SJSA1 (cell line): Measurements from ENCODE around the gene MICOS13. TPM values are rescaled to one million over a fixed set of nuclear protein-coding genes. Genes with fewer than 3 reads are reported as not detected.
A peak's percentile ranks its signal among the peaks of the same experiment; 100 is the strongest.

Source experiments
- DNase-seq, 2 experiments: peaks; one replicate each; pipeline ENCODE4 v3.0.0-alpha.2; 2015 to 2020; ENCODE audit warnings: low spot score in 2 of 2, low read depth in 1 of 2
- H3K27ac ChIP-seq: fragments of 250-450 bp; sonication (Bioruptor Pico); 2 replicates; pipeline ENCODE4 v1.5.1; 2020; ENCODE audit warnings: mild to moderate bottlenecking, moderate library complexity
- H3K27me3 ChIP-seq: fragments of 250-450 bp; sonication (Bioruptor Pico); replicated peaks from 2 replicates; pipeline ENCODE4 v1.5.1; 2020; ENCODE audit warnings: mild to moderate bottlenecking, moderate library complexity
- H3K36me3 ChIP-seq: fragments of 250-450 bp; sonication (Bioruptor Pico); 2 replicates; pipeline ENCODE4 v1.5.1; 2020; ENCODE audit warnings: mild to moderate bottlenecking
- H3K4me1 ChIP-seq: fragments of 250-450 bp; sonication (Bioruptor Pico); replicated peaks from 2 replicates; pipeline ENCODE4 v1.6.1; 2021; ENCODE audit warnings: mild to moderate bottlenecking
- H3K4me3 ChIP-seq: fragments of 250-450 bp; sonication (Bioruptor Pico); 2 replicates; pipeline ENCODE4 v1.5.1; 2020; ENCODE audit warnings: mild to moderate bottlenecking
- H3K9me3 ChIP-seq: fragments of 250-450 bp; sonication (Bioruptor Pico); replicated peaks from 2 replicates; pipeline ENCODE4 v1.5.1; 2020; ENCODE audit warnings: mild to moderate bottlenecking
- total RNA-seq: library from RNA; depleted of rRNA; stranded (reverse); fragments of >200 nt; shearing (Covaris generic); gene quantifications from 2 replicates; pipeline ENCODE4 v1.2.3, GENCODE V29; 2014

Gene MICOS13
- total RNA-seq, 1 experiment from 2014 or later: 48.9 TPM

GRCh38 chr19:5686647-5687359, 6.5 kb upstream of the MICOS13 start:
- Histone ChIP-seq H3K27ac (no peak overlapping the region), H3K9me3 (0 out of 2 replicates have a peak, but pooled peaks cover 2% of the 10 kb centered on the region), H3K4me1 (peaks cover 19% of the 10 kb centered on the region), H3K36me3 (peaks cover 16% of the 10 kb centered on the region), H3K4me3 (peak overlapping the region; percentile 50), H3K27me3 (no peaks in the 10 kb centered on the region)
- peak; percentile 96 to 99 for DNase-seq

GRCh38 chr19:5686326-5686646, 6.0 kb upstream of the MICOS13 start:
- peaks cover 14% of the 10 kb centered on the region for H3K4me1 ChIP-seq
- DNase-seq: no peak
- H3K9me3 ChIP-seq: 0 out of 2 replicates have a peak, but pooled peaks cover 2% of the 10 kb centered on the region
- H3K27ac ChIP-seq: no peak overlapping the region
- peaks cover 11% of the 10 kb centered on the region for H3K36me3 ChIP-seq
- no peaks in the 10 kb centered on the region for H3K27me3 ChIP-seq
- H3K4me3 ChIP-seq: peak overlapping the region; percentile 50

- DNase-seq: no peak
- Histone ChIP-seq H3K9me3 (0 out of 2 replicates have a peak, but pooled peaks cover 2% of the 10 kb centered on the region), H3K27ac (no peak overlapping the region), H3K4me1 (peaks cover 17% of the 10 kb centered on the region), H3K4me3 (no peak overlapping the region), H3K27me3 (no peaks in the 10 kb centered on the region), H3K36me3 (no peaks in the 10 kb centered on the region)
Measured at GRCh38 chr19:5684694-5685430, 4.5 kb upstream of the MICOS13 start.

GRCh38 chr19:5683177-5683886, 3.0 kb upstream of the MICOS13 start:
- Histone ChIP-seq H3K4me3 (no peak overlapping the region), H3K27ac (no peak overlapping the region), H3K27me3 (no peaks in the 10 kb centered on the region), H3K9me3 (0 out of 2 replicates have a peak, but pooled peaks cover 2% of the 10 kb centered on the region), H3K36me3 (no peaks in the 10 kb centered on the region; the same call in 1 of the 2 replicates), H3K4me1 (peaks cover 24% of the 10 kb centered on the region)
- DNase-seq: no peak

DNA sequence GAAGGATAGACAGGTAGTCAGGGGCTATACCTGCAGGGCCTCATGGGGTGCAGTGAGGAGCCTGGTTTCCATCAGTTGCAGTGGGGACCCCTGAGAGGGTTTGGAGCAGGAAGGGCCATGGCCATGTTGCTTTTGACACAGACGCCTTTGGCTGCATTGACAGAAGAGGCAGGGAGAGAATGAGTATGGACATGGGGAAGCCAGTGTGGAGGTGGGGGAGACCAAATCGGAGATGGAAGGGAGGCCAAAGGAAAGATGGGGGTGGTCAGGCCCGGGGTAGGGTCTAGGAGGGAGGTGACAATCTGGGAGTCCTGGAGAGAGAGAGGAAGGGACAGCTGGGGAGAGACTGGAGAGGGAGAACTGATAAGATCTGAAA, 1.8 kb upstream of the MICOS13 start:
- Histone ChIP-seq H3K4me1 (peaks cover 20% of the 10 kb centered on the region), H3K36me3 (peaks cover 3% of the 10 kb centered on the region; the same call in 1 of the 2 replicates), H3K4me3 (no peak overlapping the region), H3K27ac (no peak overlapping the region), H3K27me3 (no peaks in the 10 kb centered on the region), H3K9me3 (no peaks in the 10 kb centered on the region)
- no peak for DNase-seq

DNA sequence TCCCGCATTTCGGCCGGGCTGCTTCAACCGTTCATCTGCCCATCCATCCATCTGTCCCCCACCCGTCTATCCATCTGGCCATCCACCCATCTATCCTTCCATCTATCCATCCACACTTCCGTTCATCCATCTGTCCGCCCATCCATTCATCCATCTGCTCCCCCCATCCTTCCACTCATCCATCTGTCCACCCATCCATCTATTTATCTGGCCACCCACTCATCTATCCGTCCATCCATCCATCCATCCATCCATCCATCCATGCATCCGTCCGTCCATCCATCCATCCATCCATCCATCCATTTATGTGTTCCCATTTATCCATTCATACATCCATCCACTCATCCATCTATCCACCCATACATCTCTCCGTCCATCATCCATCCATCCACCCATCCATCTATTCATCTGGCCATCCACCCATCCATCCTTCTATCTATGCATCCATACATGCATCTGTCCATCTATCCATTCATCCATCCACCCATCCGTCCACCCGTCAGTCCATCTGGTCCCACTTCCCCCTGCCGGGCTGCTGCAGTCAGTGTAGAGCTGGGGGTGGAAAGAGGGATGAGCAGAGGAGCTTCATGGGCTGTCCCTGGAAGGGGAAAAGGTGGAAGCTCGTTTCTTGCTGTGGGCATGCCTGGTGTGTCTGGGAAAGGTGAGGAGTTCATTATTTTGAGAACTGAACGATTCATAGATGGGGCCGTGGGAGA, 1.2 kb upstream of the MICOS13 start:
- H3K27me3 ChIP-seq: no peaks in the 10 kb centered on the region
- peaks cover 3% of the 10 kb centered on the region; the same call in 1 of the 2 replicates for H3K36me3 ChIP-seq
- H3K4me1 ChIP-seq: peaks cover 14% of the 10 kb centered on the region
- no peaks in the 10 kb centered on the region for H3K9me3 ChIP-seq
- H3K4me3 ChIP-seq: peak overlapping the region; percentile 63
- DNase-seq: no peak
- H3K27ac ChIP-seq: no peak overlapping the region

DNA sequence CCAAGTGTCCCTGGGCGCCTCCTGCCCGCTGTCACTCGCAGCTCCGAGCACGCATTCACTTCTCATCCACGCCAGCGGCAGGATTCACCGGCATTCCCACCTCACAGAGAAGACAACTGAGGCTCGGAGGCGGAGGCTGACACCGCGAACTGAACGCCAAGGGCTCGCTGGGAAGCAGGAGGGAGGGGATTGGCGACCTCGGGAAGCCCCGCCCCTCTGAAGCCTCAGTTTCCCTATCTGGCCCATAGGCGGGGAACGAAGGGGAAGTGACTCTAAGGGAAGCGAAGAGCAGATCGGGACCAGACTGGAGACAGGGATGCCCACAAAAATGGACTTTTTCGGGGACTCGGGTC, 256 bp downstream of the MICOS13 start:
- Histone ChIP-seq H3K9me3 (no peaks in the 10 kb centered on the region), H3K4me3 (peak overlapping the region; percentile 63), H3K36me3 (peaks cover 3% of the 10 kb centered on the region; the same call in 1 of the 2 replicates), H3K4me1 (peaks cover 13% of the 10 kb centered on the region), H3K27me3 (no peaks in the 10 kb centered on the region), H3K27ac (peak overlapping the region; percentile 56)
- no peak for DNase-seq

DNA sequence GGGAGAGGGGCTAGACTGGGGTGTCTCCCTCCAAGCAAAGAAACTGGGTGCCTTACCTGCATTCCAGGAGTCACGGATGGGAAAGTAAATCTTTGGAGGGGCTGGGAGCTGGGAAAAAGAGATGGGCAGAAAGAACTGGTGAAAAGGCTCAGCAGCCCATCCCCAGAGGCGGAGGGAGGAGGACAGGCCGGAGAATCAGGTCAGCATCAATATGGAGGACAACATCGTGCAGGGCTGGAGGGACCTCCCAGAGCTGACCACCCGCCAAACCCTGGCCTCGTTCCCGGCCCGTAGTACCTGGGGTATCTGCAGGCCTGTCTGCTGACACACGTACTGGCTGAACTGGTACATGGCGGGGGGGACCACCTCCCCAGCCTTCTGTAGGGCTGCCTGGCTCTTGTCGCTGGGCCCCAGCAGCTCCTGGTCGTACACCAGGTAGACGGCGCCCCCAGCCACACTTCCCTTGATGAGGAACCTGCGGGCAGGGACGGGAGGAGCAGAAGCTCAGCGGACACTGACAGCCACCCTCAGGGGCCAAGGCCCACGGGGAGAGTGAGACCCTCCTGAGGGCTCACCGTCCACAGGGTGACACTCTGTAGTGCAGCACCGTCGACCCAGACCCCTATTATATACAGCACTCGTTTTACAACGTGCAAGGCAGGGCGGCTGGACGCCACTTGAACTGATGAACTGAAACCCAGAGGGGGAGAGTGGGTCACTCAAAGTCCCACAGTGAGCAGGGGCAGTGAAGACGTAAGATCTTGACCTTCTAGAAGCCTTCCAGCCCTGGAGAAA, 830 bp downstream of the MICOS13 start:
- Histone ChIP-seq H3K36me3 (peaks cover 3% of the 10 kb centered on the region; the same call in 1 of the 2 replicates), H3K27me3 (no peaks in the 10 kb centered on the region), H3K4me1 (peaks cover 13% of the 10 kb centered on the region)

GRCh38 chr19:5678071-5678718, 2.1 kb downstream of the MICOS13 start:
- DNase-seq: no peak
- peaks cover 13% of the 10 kb centered on the region for H3K4me1 ChIP-seq
- no peaks in the 10 kb centered on the region for H3K27me3 ChIP-seq
- no peak overlapping the region for H3K27ac ChIP-seq
- H3K9me3 ChIP-seq: no peaks in the 10 kb centered on the region
- peaks cover 3% of the 10 kb centered on the region; the same call in 1 of the 2 replicates for H3K36me3 ChIP-seq
- H3K4me3 ChIP-seq: no peak overlapping the region

More for the DNA sequence above, 830 bp downstream of the MICOS13 start:
- DNase-seq: no peak
- H3K4me3 ChIP-seq: peak overlapping the region; percentile 63
- H3K27ac ChIP-seq: no peak overlapping the region
- no peaks in the 10 kb centered on the region for H3K9me3 ChIP-seq

GRCh38 chr19:5677580-5677979, 2.7 kb downstream of the MICOS13 start:
- Histone ChIP-seq H3K9me3 (no peaks in the 10 kb centered on the region), H3K27ac (no peak overlapping the region), H3K4me3 (no peak overlapping the region), H3K36me3 (peaks cover 3% of the 10 kb centered on the region; the same call in 1 of the 2 replicates), H3K27me3 (no peaks in the 10 kb centered on the region), H3K4me1 (peaks cover 13% of the 10 kb centered on the region)
- no peak for DNase-seq

DNA sequence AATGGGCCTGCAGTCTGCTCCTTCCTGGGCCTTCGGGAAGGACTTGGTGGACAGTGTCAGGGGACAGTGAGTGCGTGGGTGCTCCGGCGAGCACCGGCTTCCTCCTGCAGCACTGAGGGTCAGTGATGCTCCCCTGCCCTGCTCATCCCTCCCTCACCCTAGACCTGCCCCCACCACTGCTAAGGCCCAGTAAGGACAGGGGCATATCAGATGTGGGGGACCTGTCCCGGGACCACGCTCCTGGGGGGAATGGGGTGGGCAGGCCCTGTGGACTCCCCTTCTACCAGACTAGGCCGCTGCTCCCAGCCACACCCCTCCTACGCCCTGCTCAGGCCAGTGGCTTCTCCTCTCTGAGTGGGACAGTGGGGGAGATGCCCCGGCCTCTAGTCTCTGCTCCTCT, 3.2 kb downstream of the MICOS13 start:
- no peaks in the 10 kb centered on the region for H3K27me3 ChIP-seq
- peaks cover 3% of the 10 kb centered on the region for H3K36me3 ChIP-seq
- H3K27ac ChIP-seq: no peak overlapping the region
- H3K4me1 ChIP-seq: peaks cover 13% of the 10 kb centered on the region
- DNase-seq: no peak
- no peaks in the 10 kb centered on the region for H3K9me3 ChIP-seq
- H3K4me3 ChIP-seq: no peak overlapping the region

DNA sequence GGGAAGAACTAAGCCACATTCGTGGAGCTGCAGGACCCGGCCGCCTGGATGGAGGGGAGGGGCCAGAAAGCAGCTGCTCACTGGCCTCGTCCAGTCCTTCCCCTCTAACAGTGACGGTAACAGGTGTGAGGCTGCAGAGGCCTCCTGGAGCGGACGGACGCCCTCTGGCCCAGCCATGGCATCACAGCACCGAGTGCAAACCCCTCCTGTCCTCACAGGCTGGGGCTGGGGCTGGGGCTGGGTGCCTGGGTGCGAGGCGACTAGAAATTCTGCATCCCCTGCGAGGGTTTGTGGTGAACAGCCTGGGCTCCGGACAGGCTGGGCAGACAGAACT, 3.6 kb downstream of the MICOS13 start:
- no peak for DNase-seq
- no peak overlapping the region for H3K27ac ChIP-seq

More for the DNA sequence above, 3.6 kb downstream of the MICOS13 start:
- Histone ChIP-seq H3K4me1 (peaks cover 13% of the 10 kb centered on the region), H3K36me3 (peaks cover 3% of the 10 kb centered on the region), H3K9me3 (no peaks in the 10 kb centered on the region), H3K27me3 (no peaks in the 10 kb centered on the region), H3K4me3 (no peak overlapping the region)
